Hematopoietic multipotent progenitor cell treated with erythropoietin and hydrocortisone succinate and interleukin-3 and kit ligand, for 4 days (in vitro differentiated cells): ENCODE data around the gene DLX4.

Experiments
- DNase-seq: peaks from one replicate; pipeline ENCODE4 v3.0.0-alpha.2; 2015

Gene DLX4, protein sequence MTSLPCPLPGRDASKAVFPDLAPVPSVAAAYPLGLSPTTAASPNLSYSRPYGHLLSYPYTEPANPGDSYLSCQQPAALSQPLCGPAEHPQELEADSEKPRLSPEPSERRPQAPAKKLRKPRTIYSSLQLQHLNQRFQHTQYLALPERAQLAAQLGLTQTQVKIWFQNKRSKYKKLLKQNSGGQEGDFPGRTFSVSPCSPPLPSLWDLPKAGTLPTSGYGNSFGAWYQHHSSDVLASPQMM

DNA sequence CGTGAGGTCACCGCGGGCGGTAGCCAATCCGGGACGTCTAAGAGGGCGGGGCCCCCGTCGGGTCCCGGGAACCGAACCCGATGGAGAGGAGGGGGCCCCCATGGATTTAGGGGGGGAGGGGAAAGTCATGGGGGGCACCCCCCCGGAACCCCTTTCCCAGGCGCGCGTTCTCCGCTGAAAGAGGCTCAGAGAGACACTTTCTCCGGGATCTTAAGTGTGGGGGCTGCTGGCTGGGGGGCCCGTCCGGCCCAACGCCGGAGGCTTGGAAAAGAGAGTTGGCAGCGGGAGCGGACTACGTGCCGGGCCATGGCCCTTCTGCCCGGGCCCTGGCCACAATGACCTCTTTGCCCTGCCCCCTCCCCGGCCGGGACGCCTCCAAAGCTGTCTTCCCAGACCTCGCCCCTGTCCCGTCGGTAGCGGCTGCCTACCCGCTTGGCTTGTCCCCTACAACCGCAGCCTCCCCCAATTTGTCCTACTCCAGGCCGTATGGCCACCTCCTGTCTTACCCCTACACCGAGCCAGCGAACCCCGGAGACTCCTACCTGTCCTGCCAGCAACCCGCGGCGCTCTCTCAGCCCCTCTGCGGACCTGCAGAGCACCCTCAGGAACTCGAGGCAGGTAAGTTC lies at the start of gene DLX4:
TSS of gene DLX4 (plus strand) at position 57 of the 626 bp plus-strand sequence. CDS start at position 336, 279 bp downstream.
- DNase-seq, result no peak

DNA sequence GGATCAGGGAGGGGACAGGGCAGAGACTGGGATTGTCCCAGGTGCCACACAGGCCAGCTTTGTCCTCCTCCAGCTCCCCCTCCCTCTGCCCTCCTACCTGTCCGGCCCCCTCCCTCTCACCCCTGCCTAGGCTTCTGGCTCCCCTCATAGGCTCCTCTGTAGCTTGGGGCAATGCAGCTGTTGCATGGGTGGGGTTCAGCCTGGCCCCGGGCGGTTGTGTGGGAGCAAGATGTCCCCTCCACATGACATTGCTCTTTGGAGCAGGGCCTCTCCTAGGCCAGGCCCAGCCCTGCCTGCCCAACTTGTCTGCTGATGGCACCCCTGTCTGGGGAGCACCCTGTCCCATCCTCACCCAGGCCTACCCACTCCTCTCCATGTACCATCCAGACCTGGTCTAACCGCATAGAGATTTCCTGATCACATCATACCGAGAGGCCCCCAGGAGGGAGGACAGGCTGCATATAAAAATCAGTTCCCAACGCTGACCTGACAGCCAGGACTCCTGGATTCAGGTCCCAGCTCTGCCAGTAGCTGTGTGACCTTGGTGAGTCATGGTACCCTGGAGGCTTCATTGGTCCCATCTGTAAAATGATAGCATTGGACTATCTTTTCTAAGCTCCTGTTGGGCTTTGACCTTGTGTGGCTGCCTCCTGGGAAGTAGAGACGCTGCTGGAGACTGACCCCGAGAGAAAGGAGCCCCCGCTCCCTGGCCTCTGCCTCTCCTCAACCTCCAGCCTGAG lies 48.8 kb upstream of the DLX4 start:
- no peak for DNase-seq

DNA sequence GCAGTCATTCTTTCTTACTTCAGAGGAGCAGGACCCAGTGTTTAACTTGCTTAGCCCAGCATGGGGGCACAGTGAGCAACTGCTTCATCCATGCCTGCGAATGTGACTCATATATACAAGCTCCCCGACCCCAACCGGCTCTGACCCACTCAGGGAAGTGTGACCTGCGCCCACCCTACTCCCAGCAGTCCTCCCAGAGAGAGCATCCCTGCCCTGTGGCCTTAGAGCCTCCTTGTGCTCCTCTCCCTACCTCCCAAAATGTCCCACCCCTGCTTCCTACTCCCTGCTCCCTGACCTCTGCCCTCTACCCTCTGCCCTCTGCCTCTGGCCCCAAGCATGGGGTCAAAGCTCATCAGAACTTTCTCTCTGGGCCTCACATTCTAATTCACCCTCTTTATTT lies 46.9 kb upstream of the DLX4 start:
- no peak for DNase-seq

DNA sequence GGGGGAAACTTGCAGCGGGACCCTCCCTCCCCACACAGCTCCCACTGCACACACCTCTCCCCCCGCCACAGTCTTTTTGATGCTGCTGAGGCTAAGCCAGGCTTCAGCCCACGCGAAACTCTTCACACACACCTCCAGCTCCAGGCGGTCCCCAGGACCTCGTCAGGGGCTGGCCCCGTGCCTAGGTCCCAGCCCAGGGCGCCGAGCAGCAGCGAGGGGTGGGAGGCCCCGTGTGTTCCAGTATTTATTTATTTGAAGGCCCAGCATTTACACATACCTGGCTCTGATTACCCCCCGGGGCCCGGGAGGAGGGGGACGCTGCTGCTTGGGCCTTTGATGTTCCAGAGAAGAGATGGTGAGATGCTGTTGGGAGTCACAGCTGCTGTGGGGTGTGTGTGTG lies 44.9 kb upstream of the DLX4 start:
- DNase-seq, result no peak

DNA sequence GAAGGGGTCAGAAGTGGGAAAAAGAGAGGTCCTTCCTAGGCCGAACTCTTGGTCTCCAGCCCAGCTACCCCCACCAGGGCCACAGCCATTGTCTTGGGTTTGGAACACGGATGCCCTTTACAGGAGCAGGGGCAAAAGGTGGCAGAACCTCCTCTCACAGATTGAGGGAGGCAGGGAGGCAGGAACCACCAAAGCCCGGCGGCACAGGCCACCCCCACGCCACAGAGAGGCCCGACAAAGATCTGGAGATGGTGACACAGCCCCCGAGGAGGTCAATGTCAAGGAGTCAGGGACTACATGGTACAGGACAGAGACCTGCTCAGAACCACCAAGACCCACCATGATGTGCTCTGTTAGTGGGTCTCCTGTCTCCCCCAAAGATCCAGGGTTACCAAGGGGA lies 44.4 kb upstream of the DLX4 start:
- no peak for DNase-seq

DNA sequence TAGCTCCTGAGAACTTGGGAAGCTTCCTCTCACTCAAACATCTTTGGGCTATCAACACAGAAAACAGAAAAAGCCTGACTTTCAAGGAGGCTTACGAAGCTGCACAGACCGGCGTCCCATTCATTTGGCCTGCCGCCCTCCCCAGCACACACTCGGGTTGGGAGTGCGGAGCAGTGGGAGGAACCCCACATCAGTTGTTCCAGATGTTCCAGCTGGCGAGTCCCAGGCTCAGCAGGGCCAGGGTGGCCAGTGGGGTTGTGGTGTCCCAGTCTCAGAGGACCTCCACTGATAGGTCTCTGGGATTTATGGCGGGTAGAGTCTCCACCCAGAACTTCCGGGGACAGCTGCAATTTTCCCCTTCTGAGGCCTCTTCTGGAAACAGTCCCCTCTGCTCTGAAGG lies 43.1 kb upstream of the DLX4 start:
- no peak for DNase-seq

DNA sequence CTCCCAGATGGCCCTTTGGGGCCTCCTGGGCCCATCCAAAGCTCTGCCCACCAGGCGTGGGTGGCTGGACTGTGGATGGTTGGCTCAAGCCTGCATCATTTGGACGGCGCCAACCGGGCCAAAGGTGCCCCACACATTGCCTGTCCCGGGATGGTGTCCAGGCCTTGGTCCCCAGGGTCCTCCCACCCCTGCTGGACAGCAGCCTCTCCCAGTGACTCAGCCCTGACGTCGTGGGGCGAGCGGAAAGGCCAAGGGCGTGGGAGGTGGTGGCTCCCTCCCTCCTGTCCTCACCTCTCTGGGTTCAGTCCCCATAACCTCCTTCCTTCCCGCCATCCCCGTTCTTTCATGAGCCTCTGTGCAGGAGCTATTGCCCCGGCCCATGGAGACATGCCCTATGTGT lies 42.1 kb upstream of the DLX4 start:
- DNase-seq, result no peak

DNA sequence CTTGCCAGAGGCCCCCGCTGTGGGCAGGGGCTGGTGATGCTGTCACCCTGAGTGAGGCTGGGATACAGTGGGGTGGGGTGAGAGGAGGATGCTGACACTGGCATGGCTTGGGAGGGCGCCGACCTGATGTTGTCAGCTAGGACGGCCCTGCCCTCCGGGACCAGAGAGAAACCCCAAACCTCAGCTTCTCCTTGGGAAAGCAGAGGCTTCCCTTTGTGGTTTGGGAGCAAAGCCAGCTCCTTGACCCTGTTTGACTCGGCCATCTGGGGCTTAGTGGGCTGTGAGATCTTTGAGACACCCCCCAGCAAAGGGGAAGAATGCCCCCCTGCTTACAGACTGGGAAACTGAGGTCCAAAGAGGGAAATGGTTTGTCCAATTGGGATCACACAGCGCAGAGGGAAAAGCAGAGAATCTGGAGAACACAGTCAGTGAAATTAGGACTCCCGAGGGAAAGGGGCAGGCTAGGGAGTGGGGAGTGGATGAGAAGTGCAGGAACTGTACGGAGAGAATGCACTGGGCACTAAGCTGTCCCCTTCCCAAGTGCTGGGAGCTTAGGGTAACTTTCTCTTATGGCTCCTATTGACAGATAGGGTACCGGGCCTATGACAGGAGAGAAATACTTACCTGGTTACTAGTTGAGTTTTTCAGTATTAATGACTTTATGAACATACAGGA lies 40.7 kb upstream of the DLX4 start:
- no peak for DNase-seq

DNA sequence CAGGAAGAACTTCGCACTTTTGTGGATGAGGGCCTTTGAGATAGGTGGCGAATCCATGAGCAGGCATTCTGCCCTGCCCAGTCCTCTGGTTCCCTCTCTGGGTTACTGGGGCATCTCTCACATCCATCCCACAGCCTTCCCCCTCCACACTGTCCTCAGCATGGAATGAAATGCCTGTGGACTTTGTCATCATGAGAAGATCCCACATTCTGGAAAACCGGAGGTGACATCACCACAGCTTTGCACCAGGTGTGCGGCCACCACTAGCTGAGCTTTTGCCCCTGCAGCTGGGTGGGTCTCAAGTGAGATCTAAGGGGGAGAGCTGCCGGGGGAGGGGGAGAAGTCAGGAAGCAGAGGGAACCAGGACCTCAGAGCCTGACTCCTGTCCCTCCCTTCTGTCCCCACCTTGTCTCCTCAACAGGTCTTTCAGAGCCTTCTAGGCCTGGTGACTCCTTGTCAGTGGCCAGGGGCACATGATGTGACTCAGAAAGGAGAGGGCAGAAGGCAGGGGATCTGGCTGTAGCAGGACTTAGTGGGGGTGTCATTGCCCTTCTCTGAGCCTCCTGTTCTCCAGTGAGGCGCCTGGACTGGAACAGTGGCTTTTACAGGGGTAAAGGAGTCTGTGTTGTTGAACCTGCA lies 40.0 kb upstream of the DLX4 start:
- DNase-seq, result no peak

DNA sequence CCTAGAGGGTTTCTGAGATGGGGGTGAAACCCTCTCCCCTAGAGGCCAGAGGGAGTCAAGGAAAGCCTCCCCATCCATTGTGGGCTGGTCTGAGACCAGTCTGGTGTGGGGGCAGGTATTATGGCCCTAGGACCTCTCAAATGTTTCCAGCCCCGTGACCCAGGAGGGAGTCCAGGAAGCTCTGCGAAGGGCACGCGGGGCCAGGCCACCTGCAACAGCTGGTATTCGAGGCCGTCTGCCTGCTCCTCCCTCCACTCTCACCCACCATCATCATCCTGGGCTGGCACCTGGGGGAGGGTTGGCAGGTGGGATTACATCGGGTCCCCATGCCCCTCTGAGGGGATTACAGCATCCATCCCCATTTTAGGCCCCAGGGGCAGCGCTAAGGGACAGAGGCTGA lies 38.1 kb upstream of the DLX4 start:
- DNase-seq, result no peak

DNA sequence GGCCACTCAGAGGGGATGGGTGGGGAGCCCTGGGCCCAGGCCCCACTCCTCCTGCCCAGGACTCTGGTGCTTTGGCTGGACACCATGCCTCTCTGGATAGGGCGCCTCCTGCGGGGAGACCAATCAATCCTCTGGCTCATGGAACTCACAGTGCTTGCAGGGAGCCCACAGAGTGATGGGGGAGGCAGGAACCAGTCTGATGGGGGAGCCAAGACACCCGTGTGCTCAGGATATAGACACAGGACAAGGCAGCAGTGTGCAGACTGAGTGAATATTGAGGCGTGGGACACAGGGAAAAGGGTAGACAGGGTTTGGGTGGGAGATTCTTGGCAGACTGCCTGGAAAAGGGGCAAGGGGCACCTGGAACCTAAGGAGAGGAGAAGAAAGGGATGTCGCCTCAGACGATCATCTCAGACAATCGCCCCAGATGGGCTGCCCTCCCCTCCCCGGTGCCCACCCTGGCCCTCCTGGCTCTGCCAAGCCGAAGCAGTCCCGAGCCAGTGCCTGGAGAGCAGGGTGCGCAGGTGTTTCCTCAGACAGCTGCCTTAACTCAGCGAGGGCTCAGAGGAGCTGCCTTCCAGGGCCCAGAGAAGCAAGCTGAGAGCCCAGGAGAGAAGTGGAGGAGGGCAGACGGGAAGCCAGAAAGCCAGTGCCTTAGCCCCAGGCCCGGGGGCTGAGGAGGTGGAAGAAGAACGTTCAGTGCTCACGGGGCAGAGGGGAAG lies 37.4 kb upstream of the DLX4 start:
- no peak for DNase-seq

DNA sequence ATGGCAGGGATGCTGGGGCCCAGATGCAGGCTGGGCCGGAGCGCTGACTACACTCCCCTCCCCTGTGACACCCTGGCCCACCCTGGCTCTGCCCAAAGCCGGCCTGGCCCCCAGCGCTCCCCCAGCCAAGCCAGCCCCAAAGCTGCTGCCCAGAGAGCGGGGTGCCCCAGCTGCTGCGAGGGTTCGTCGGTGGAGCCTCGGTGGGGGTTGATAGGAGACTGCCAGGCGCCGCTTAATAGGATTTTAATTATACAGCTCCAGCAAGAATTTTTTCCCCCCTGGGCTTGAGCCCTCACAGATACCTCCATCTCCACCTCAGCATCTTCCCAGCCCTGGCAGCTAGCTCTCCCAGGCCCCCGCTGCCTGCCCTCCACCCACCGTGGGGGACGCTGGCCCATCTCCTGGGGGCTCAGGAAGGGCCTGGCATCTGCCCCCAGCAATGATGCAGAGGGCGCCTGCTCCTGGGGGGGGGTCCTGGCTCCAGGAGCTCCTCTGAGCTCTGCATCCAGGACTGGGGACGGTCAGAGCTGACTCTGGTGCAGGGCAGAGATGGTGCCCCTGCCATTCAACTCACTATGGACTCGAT lies 36.8 kb upstream of the DLX4 start:
- DNase-seq, result no peak

DNA sequence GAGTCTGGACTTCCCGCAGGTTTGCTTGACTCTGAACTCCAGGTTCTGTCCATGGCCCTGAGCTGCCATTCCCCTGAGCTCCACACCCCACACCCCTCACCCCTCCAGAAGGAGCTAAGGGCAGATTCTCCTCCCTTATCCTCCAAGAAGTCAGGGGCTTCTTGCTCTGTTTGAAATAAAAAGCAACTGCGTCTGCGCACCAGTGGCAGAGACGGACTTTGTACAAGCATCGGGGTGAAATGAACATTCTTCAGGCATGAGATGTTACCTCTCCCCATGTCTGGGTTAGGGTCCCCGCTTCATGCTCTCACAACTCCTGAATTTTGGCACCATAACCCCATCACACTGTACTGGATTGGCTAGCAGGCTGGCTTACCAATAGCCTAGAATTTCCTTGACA lies 36.1 kb upstream of the DLX4 start:
- no peak for DNase-seq

DNA sequence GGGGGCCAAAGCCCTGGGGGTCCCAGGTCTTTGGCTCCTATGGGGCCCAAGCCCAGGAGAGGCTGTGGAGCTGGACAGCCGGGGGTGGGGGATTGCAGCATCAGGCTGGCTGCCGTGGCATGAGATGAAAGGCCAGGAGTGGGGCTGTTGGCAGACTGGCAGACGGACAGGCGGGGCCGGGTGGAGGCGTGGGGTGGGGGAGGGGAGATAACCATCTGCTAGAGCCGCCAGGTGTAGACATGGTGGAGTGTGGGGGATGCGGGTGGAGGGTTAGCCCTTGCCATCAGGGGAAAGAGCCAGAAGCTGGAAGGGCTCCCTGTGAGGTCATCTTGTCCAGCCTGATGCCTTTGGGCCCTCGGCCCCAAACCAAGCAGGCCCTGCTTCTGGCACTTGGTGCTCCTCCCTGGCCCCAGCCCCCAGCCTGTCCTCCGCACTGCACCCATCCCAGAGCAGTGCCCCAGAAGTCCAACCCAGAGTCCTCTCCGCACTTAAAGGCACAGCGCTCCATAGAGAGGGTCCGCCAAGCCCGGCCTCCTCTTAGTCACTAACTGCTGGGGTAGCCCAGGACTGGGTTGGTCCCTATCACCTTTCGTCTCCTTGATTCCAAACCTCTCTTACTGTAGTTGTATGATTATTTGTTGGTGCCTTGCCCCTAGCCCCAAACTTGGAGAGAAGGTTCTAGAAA lies 33.3 kb upstream of the DLX4 start:
- DNase-seq, result no peak

DNA sequence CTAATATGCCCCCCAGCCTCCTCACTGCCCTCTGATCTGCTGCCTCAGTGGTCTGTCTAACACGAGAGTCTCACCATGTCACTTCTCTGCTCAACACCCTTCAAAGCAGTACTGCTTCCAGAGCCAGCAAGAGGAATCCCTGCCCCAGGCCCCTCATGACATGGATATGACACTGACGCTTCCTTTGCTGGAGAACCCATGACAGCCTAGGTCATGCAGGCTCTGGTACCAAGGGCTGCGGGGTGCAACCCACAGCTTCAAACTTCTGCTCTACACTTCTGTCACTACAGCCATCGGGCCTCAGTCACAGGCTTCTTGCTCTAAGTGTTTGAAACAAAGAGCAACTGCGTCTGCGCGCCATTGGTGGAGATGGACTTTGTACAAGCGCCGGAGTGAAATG lies 32.6 kb upstream of the DLX4 start:
- no peak for DNase-seq

DNA sequence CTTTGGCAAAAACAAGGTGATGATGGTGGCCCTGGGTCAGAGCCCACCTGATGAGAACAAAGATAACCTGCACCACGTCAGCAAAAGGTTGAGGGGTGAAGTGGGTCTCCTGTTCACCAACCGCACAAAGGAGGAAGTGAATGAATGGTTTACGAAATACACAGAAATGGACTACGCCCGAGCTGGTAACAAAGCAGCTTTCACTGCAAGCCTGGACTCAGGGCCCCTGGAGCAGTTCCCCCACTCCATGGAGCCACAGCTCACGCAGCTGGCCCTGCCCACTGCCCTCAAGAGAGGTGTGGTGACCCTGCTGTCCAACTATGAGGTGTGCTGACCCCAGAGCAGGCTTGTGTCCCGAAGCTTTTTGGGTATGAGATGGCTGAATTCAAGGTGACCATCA lies 29.7 kb upstream of the DLX4 start:
- DNase-seq, result peak; percentile 60

DNA sequence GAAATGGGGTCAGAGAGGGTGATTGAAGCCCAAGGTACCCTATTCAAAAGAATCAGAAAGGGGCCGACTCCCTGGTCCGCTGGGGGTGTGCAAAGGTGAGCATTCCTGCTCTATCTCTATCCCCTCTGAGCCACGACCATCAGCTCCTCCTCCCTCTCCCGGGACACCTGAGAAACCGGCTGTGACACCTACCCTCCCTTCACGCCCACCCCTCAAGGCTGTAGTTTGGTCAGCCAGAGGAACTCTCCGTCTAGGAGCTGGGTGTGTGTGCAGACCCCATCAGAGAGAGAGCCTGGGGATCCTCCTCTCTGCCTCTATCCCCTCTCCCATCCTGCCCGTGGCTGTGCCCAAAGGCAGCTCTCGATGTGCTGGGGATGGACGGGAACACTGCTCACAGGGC lies 27.6 kb upstream of the DLX4 start:
- no peak for DNase-seq

DNA sequence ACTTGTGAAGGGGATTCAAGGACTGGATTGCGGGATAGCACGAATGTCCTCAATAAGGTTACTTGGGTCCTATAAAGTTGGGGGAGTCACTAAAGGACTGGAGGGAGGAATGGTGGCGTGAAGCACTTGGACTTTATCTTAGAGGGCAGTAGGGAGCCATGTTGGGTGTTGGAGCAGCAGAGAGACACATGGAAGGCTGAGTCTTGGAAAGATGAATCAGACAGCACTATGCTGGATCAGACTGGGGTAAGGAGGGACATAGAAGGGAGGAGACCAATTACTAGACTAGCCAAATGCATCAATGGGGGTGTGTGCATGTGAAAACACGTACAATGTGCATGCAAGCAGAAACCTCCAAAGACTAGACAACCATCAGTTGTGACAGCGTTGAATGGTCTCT lies 26.0 kb upstream of the DLX4 start:
- DNase-seq, result no peak

DNA sequence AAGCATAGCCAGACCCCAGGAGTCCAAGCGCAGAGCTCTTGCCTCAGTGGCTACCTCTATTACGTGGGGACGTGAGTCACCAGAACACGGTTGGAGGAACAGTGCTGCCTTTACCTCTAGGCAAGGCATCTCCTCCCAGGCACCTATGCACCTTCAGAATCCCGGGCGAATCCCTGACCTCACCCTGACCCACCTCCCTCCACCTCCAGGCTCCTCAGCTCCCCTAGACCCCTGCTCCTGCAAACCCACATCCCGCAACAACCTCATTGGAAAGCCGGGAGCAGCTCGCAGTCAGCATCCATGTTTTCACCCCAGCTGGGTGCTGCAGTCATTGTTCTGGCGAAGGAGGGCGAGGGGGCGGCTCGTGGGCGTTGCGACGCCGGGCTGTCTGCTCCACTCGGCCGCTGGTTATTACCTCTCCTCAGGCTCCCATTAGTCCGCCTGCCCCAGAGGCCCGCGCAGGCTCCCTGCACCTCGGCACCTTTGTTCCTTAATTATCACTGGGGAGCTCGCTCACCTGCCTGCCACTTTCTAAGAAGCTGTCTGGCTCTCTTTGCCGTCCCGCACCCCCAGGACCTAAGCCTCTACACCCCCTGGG lies 24.6 kb upstream of the DLX4 start:
- DNase-seq, result no peak

DNA sequence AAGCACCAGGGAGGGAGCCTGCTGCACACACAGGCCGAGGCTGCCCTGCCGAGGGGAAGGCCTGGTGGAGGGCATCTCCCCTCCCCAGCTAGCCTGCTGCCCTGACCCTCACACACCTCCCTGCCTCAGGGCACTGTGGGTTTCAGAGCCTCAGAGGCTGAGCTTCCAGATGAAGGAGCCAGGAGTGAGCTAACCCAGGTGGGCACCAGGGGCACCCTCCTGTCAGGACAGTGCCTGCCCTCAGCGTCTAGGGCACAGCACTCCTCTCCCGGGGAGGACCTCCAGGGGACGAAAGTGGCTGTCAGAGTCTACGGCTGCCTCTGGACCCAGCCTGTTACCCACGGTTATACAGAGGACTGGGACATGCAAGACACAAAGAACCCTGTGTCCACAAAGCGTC lies 22.8 kb upstream of the DLX4 start:
- no peak for DNase-seq

DNA sequence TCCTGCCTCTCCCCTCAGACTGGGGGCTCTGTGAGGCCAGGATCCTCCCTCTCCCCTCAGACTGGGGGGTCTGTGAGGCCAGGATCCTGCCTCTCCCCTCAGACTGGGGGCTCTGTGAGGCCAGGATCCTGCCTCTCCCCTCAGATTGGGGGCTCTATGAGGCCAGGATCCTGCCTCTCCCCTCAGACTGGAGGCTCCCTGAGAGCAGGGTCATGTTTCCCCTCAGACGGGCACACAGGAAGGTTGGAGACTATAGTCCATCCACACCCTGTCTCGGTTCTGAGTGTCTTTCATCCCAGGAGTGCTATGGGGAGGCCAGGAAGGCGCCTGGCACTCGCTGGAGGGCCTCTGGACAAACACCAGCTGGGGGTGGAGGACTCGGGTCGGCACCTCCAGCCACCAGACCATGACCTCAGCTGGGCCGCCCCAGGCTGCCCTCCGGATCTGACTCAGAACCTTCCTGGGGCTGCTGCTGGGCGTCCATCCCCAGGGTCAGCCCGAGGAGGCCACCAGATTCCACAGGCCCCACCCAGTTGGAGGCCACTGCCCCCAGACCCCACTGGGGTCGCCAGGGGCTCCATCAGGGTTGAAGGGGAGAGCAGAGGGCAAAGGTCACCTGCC lies 21.9 kb upstream of the DLX4 start:
- DNase-seq, result no peak
